ENCODE data around the gene MGME1. TPM values are rescaled to one million over a fixed set of nuclear protein-coding genes. Genes with fewer than 3 reads are reported as not detected.

MGME1 gene
- total and polyA plus RNA-seq, 9 of the 15 experiments (the other 6 are each of a cell fraction or from before 2014, with no cell fraction given) = 13.4 to 45.1 (median 30.6) TPM

DNA sequence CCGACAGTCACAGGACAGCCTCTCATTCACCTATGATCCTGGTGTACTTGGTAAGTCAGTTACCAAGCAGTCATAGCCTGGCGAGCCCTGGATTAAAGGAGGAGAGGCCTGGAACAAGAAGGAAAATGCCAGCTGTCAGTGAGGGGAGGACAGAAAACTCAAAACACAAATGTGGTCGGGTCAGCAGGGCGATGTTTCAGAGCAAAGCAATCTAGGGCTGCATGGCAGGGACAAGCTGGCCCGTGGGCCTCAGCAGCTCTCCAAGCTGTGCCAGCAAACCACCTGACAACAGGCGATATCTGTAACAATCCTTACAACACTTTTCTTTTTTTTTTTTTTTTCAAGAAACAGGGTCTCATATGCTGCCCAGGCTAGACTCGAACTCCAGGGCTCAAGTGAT, 40.3 kb downstream of the MGME1 start:
- Histone ChIP-seq H3K4me2 (ENCODE audit: insufficient read depth, low read length) (no peak overlapping the region), H2AFZ (ENCODE audit: low read depth, low read length) (no peak overlapping the region), H4K20me1 (replicated peaks; ENCODE audit: control insufficient read depth, insufficient read depth, low read length) (no peaks in the 10 kb centered on the region), H3K36me3 (ENCODE audit: control insufficient read depth, insufficient read depth, low read length) (no peaks in the 10 kb centered on the region), H3K4me1 (replicated peaks in 1 of 2; ENCODE audit: control insufficient read depth in 2 of 2, insufficient read depth in 2 of 2, low read length in 2 of 2) (peaks cover 0 to 9% of the 10 kb centered on the region in 2 experiments; a peak in 2 of 5 replicates), H3K79me2 (ENCODE audit: control insufficient read depth, insufficient read depth, low read length) (no peaks in the 10 kb centered on the region), H3K9ac (ENCODE audit: insufficient read depth in 1 of 2, low read depth in 2 of 2, low read length in 2 of 2) (no peak overlapping the region), H3K27ac (ENCODE audit: extremely low read depth, low read depth, low read length) (no peak overlapping the region), H3K4me3 (no peak overlapping the region), H3K9me3 (replicated peaks; ENCODE audit: control insufficient read depth, insufficient read depth, low read depth, low read length) (no peaks in the 10 kb centered on the region), H3K27me3 (ENCODE audit: control insufficient read depth in 2 of 2, insufficient read depth in 2 of 2, low read length in 2 of 2) (no peaks in the 10 kb centered on the region), H3K9me1 (ENCODE audit: control insufficient read depth, insufficient read depth, low read length) (no peaks in the 10 kb centered on the region)
- POLR2A ChIA-PET = no interaction called here
- 52% methylated on average over 7 of the region's 7 CpGs for WGBS (ENCODE audit: insufficient coverage, low coverage, missing lambda C conversion rate)
- no peak for DNase-seq (ENCODE audit: extremely low read depth in 1 of 4, low spot score in 3 of 4)
- TF ChIP-seq XRCC5 (IDR thresholded peaks at IDR 0.05; ENCODE audit: low read depth, low read length) = no peak
- no TSS peak for BruUV-seq (replicated peaks)
- no peak for FAIRE-seq
- CTCF ChIA-PET (ENCODE audit: low intra/inter-chr PET ratio) = no interaction called here
- ATAC-seq = no peak
- in situ Hi-C loops (cut with MboI) = no loop called here
- intact Hi-C loops (cut with micrococcal nuclease) = no loop called here

DNA sequence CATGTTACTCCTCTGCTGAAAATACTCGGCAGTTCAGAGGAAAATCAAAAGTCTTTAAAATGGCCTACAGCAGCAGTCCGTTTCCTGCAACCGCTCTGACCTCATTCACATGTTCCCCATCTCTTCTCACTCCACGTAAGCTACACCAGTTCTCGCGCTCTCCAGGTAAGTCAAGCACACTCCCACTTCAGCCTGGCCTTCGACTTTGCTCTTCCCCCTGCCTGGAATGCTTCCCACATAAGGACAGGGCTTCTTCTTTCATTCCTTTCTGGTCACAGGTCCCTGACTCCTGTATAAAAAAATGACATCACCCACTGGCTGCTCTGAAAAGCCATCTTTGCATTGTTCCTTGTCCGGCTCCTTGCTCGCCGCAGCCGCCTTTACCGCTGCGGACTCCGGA, 42.7 kb downstream of the MGME1 start:
- Histone ChIP-seq H3K4me1 (replicated peaks in 1 of 2; ENCODE audit: control insufficient read depth in 2 of 2, insufficient read depth in 2 of 2, low read length in 2 of 2) (peaks cover 0 to 9% of the 10 kb centered on the region in 2 experiments; a peak in 2 of 5 replicates), H3K4me3 (no peak overlapping the region), H3K9ac (ENCODE audit: insufficient read depth in 1 of 2, low read depth in 2 of 2, low read length in 2 of 2) (no peak overlapping the region), H3K27ac (ENCODE audit: extremely low read depth, low read depth, low read length) (no peak overlapping the region), H3K4me2 (ENCODE audit: insufficient read depth, low read length) (no peak overlapping the region), H3K27me3 (ENCODE audit: control insufficient read depth in 2 of 2, insufficient read depth in 2 of 2, low read length in 2 of 2) (no peaks in the 10 kb centered on the region), H3K36me3 (ENCODE audit: control insufficient read depth, insufficient read depth, low read length) (no peaks in the 10 kb centered on the region), H3K9me1 (ENCODE audit: control insufficient read depth, insufficient read depth, low read length) (no peaks in the 10 kb centered on the region), H4K20me1 (replicated peaks; ENCODE audit: control insufficient read depth, insufficient read depth, low read length) (no peaks in the 10 kb centered on the region), H3K9me3 (replicated peaks; ENCODE audit: control insufficient read depth, insufficient read depth, low read depth, low read length) (no peaks in the 10 kb centered on the region), H3K79me2 (ENCODE audit: control insufficient read depth, insufficient read depth, low read length) (no peaks in the 10 kb centered on the region), H2AFZ (ENCODE audit: low read depth, low read length) (no peak overlapping the region)
- in situ Hi-C loops (cut with MboI) (no loop called here), intact Hi-C loops (cut with micrococcal nuclease) (loop anchor here (10.0 kb wide), 1 partner anchor 263 kb away; no protein-coding TSS in a partner anchor)
- ATAC-seq = no peak
- FAIRE-seq = no peak
- no peak for DNase-seq (ENCODE audit: extremely low read depth in 1 of 4, low spot score in 3 of 4)
- WGBS (ENCODE audit: insufficient coverage, low coverage, missing lambda C conversion rate) = 56% methylated on average over 14 of the region's 14 CpGs
- ChIA-PET POLR2A (no interaction called here), CTCF (ENCODE audit: low intra/inter-chr PET ratio) (no interaction called here)
- BruUV-seq (replicated peaks) = no TSS peak
- TF ChIP-seq, protein P1, sequence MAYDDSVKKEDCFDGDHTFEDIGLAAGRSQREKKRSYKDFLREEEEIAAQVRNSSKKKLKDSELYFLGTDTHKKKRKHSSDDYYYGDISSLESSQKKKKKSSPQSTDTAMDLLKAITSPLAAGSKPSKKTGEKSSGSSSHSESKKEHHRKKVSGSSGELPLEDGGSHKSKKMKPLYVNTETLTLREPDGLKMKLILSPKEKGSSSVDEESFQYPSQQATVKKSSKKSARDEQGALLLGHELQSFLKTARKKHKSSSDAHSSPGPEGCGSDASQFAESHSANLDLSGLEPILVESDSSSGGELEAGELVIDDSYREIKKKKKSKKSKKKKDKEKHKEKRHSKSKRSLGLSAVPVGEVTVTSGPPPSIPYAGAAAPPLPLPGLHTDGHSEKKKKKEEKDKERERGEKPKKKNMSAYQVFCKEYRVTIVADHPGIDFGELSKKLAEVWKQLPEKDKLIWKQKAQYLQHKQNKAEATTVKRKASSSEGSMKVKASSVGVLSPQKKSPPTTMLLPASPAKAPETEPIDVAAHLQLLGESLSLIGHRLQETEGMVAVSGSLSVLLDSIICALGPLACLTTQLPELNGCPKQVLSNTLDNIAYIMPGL (CRISPR knock-in tag; IDR thresholded peaks at IDR 0.05) = no peak
- TF ChIP-seq, protein P2, sequence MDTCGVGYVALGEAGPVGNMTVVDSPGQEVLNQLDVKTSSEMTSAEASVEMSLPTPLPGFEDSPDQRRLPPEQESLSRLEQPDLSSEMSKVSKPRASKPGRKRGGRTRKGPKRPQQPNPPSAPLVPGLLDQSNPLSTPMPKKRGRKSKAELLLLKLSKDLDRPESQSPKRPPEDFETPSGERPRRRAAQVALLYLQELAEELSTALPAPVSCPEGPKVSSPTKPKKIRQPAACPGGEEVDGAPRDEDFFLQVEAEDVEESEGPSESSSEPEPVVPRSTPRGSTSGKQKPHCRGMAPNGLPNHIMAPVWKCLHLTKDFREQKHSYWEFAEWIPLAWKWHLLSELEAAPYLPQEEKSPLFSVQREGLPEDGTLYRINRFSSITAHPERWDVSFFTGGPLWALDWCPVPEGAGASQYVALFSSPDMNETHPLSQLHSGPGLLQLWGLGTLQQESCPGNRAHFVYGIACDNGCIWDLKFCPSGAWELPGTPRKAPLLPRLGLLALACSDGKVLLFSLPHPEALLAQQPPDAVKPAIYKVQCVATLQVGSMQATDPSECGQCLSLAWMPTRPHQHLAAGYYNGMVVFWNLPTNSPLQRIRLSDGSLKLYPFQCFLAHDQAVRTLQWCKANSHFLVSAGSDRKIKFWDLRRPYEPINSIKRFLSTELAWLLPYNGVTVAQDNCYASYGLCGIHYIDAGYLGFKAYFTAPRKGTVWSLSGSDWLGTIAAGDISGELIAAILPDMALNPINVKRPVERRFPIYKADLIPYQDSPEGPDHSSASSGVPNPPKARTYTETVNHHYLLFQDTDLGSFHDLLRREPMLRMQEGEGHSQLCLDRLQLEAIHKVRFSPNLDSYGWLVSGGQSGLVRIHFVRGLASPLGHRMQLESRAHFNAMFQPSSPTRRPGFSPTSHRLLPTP (IDR thresholded peaks at IDR 0.05; ENCODE audit: borderline replicate concordance, extremely low read depth, insufficient read length) = no peak
- no peak for TF ChIP-seq HDGF (IDR thresholded peaks at IDR 0.05)
- TF ChIP-seq SRF (CRISPR knock-in tag; IDR thresholded peaks at IDR 0.05) = no peak
- no peak for TF ChIP-seq MTF1 (CRISPR knock-in tag; IDR thresholded peaks at IDR 0.05; ENCODE audit: borderline replicate concordance)
- no peak for TF ChIP-seq NONO (IDR thresholded peaks at IDR 0.05; ENCODE audit: low read depth in 2 of 2, low read length in 1 of 2)
- no peak for TF ChIP-seq PHF8 (IDR thresholded peaks at IDR 0.05; ENCODE audit: borderline replicate concordance, low read length)
- TF ChIP-seq PTBP1 (IDR thresholded peaks at IDR 0.05; ENCODE audit: low read depth, low read length) = no peak
- TF ChIP-seq ZBTB1 (CRISPR knock-in tag; IDR thresholded peaks at IDR 0.05; ENCODE audit: borderline replicate concordance, low read depth) = no peak
